Frontal cortex (tissue), 4 donors: ENCODE measurements around the gene XKR3. TPM values are rescaled to one million over a fixed set of nuclear protein-coding genes. Genes with fewer than 3 reads are reported as not detected.
"Not testable (repeated sequence)": the region's sequence is repeated elsewhere in the genome, so short reads cannot be mapped to it uniquely, and the experiment has no call there.

Experiments used
- DNase-seq, 2 donors: peaks; one replicate each; pipeline ENCODE4 v3.0.0; 2012; ENCODE audit warnings: low spot score in 2 of 2
- FAIRE-seq: peaks from 2 replicates; lab custom pipeline; 2012; peaks lifted over from hg19 to GRCh38; lab: Jason Lieb, UNC
- total RNA-seq: library from RNA; depleted of rRNA; stranded (reverse); fragments of >200 nt; gene quantifications from one replicate; pipeline ENCODE4 v1.2.3, GENCODE V29; 2014
- donor health status: control.
- donor health status: control.
- donor health status: control.

XKR3 gene
- total RNA-seq, 1 donor from 2014 or later, result not detected

- DNase-seq (no peak), FAIRE-seq (no peak)
These were observed 18.1 kb downstream of the XKR3 start for GRCh38 chr22:16807109-16807508.

DNA sequence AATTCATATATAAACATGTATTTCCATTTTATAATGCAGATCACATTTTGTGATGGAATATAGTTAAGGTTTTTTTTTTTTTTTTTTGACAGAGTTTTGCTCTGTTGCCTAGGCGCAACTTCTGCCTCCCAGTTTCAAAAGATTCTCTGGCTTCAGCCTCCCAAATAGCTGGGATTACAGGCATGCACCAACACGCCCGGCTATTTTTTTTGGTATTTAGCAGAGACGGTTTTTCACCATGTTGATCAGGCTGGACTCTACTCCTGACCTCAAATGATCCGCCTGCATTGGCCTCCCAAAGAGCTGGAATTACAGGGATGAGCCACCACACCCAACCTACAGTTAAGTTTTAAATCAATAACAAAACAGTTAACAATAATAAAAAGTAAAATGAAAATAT is 18.8 kb downstream of the XKR3 start:
- FAIRE-seq, result no peak
- DNase-seq, result no peak

DNA sequence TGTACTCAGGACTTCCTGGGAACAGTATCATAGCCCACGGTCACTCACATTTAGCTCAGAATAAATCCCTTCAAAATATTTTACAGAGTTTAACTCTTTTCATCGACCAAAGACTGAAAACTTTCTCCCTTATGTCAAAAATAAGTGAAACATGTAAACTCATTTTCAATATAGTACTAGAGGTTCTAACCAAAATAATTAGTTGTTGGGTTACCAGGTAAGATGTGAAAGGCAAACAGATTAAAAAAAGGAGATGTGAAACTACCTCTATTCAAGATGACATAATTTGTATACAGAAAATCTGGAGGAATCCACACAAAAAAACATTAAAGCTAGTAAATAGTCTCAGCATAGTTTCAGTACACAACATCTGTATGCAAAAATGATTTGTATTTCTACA is 20.3 kb downstream of the XKR3 start:
- DNase-seq, result no peak
- no peak for FAIRE-seq

DNA sequence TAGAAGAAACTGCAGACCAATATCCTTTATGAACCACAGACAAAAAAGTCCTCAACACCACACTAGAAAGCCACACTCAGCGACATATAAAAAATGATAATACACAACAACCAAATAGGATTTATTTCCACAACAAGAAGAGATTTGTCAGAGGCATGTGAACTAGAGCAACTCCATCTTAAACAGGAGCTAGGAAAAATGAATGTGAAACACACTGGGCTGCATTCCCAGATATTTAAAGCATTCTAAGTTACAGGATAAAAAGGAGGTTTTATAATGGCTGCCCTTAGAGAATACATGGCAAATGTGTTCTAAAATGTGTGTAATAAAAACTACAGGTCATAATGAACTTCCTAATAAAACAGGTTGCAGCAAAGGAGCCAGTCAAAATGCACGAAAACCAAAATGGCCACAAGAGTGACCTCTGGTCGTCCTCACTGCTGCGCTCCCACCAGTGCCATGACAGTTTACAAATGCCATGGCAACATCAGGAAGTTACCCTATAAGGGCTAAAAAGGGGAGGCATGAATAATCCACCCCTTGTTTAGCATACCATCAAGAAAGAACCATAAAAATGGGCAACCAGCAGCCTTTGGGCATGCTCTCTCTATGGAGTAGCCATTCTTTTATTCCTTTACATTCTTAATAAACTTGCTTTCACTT is 21.8 kb downstream of the XKR3 start:
- FAIRE-seq (no peak), DNase-seq (no peak)

DNA sequence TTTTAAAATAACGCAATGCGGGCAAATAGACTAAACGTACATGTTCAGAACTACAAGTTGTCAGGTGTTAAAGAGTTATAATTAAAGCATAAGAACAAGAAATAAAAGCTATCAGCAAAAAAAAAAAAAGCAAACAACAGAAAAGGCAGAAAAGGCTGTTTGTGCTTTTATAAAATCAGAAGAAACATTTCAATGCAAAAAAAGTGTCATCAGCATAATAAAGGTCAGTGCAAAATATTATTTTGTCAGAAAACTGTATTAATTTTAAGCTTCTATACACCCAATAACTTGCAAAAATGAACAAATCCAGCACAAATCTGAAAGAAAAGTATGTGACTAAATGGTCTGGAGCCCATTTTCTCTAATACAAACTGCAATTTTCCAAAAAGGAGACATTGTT is 23.6 kb downstream of the XKR3 start:
- no peak for DNase-seq
- no peak for FAIRE-seq

DNA sequence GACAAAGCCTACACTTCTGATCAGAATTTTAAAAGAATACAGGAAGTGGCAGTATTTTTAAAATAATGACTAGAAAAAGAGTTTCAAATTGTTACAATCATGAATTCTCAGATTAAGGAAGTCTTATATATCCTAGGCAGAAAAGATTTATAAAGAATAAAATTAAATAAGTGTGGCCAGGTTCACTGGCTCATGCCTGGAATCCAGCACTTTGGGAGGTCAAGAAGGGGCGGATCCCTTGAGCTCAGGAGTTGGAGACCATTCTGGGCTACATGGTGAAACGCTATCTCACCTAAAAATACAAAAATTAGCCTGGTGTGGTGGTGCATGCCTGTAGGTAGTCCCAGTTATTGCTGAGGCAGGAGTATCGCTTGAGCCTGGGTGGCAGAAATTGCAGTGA is 24.1 kb downstream of the XKR3 start:
- DNase-seq (no peak), FAIRE-seq (no peak)

DNA sequence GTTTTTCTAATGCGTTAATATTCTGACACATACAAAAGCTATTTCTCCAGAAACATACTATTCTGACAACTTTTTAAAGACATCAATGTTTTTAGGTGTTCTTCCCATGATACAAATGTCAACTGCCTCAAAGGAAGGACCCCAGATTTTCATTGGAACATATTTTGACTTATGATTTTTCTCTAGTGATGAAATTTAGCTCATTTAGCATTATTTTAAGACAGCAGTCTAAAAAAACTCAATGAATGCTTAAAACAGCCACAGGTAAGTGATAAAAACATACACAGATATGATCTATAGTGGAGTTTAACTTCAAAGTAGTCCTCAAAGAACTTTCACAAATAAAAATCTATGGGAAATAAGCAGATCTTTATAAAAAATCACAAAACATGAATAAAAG is 24.9 kb downstream of the XKR3 start:
- DNase-seq, result no peak
- FAIRE-seq, result no peak

DNA sequence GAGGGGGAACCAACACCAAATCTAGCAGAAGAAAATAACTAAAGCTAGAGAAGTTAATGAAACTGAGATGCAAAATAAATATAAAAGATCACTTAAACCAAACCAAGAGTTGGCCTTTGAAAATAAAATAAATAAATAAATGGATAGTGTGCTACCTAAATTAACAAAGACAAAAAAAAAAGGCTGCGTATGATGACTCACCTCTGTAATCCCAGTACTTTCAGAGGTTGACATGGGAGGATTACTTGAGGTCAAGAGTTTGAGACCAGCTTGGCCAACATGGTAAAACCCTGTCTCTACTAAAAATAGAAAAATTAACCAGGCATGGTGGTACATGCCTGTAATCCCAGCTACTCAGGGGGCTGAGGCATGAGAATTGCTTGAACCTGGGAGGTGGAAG is 29.7 kb downstream of the XKR3 start:
- DNase-seq, FAIRE-seq: not testable (repeated sequence)

- no peak for DNase-seq
- no peak for FAIRE-seq
These were observed 31.4 kb downstream of the XKR3 start for GRCh38 chr22:16793831-16794230.

DNA sequence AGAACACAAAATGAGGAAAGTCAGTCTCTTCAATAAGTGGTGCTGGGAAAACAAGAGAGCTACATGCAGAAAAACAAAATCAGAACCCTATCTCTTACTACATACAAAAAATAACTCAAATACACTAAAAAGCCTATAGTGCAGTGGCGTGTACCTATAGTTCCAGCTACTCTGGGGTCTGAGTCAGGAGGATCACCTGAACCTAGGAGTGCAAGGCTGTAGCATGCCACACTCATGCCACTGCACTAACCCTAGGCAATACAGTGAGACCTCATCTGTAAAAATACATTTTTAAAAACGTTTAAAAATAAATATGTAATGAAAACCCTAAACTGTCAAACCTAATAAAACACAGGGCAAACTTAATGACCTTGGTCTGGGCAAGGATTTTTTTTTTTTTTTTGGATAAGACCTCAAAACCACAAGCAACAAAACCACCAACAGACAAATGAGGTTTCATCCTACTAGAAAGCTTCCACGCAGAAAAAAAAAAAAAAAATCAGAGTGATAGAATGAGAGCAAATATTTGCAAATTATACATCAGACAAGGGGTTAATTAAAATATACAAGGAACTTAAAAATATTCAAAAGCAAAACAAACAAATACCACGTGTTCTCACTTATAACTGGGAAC is 35.2 kb downstream of the XKR3 start:
- no peak for FAIRE-seq
- no peak for DNase-seq

GRCh38 chr22:16783930-16784354 is 41.3 kb downstream of the XKR3 start:
- DNase-seq (no peak), FAIRE-seq (no peak)

DNA sequence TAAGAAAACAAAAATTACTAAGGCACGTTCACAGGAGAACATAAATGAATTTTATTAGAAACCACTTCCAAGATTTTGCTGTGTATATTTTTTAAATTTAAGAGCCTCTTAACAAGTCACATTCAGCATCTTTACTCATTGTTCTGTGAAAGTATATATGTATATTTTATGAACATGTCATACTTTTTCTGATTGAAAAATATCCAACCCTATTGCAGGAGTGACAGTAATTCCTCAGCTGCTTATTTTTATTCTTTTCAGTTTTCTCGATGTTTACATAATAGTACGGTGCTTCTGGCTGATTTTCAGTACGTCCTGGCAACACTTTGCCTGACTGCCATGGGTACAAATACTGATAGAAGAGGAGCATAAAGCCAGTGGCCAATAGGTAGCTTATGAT is 41.8 kb downstream of the XKR3 start:
- DNase-seq (no peak), FAIRE-seq (no peak)

GRCh38 chr22:16781764-16782329 is 43.4 kb downstream of the XKR3 start:
- FAIRE-seq (no peak), DNase-seq (no peak)

GRCh38 chr22:16781074-16781763 is 44.0 kb downstream of the XKR3 start:
- DNase-seq (no peak), FAIRE-seq (no peak)

DNA sequence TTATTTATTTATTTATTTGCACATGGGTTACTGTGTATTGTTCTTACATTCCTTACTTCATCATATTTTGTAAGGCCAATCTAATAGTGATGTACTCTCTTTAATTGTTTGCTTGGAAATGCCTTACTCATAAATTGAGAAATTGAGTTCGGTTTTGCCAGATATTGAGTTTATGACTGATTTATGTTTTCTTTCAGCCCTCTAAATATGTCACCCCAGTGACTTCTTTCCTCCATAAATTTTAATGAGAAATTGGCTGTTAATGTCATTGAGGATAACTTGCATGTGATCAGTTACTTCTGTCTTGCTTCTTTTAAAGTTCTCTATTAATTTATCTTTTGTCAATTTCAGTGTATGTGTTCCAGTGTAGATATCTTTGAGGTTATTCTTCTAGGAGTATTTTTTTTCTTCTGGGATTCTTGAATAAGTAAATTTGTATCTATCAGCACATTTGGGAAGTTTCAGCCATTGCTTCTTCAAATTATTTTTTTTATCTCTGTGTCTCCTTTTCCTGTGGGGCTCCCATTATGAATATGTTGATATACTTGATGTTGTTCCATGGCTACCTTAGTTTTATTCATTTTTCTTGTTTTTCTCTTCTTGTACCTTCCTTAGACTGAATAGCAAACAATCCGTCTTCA is 47.8 kb downstream of the XKR3 start:
- DNase-seq (no peak), FAIRE-seq (no peak)

- DNase-seq, result no peak
- FAIRE-seq, result no peak
These were observed 49.1 kb downstream of the XKR3 start for GRCh38 chr22:16776080-16776479.

GRCh38 chr22:16774911-16775500 is 50.2 kb downstream of the XKR3 start:
- no peak for DNase-seq
- FAIRE-seq, result no peak

- DNase-seq, FAIRE-seq: not testable (repeated sequence)
These were observed 53.6 kb downstream of the XKR3 start for GRCh38 chr22:16771569-16771968.

DNA sequence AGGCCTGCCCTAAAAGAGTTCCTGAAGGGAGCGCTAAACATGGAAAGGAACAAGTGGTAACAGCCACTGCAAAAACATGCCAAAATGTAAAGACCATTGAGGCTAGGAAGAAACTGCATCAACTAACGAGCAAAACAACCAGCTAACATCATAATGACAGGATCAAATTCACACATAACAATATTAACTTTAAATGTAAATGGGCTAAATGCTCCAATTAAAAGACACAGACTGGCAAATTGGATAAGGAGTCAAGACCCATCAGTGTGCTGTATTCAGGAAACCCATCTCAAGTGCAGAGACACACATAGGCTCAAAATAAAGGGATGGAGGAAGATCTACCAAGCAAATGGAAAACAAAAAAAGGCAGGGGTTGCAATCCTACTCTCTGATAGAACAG is 57.3 kb downstream of the XKR3 start:
- not testable (repeated sequence) for DNase-seq

DNA sequence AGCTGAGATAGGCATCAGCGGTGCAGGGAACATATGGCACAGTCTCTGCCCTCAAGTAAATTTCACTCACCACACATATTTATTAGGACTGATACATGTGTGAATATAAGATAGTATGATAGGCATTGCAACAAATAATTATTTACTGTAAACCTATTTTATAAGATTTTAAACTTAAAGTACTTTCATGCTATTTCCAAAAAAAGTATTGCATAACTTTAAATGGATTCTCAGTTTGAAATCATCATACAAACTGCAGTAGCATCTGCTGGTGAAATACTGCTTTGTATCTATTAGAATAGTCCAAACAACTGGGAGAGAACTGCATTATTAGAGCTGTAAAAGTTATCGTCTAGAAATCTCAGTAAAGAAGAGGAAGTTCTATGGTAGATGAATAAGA is 63.0 kb downstream of the XKR3 start:
- FAIRE-seq, DNase-seq: not testable (repeated sequence)

More for the DNA sequence above, 57.3 kb downstream of the XKR3 start:
- not testable (repeated sequence) for FAIRE-seq
